ENCODE data around the gene STX2.
"Not testable (repeated sequence)": the region's sequence is repeated elsewhere in the genome, so short reads cannot be mapped to it uniquely, and the experiment has no call there.

STX2 gene

DNA sequence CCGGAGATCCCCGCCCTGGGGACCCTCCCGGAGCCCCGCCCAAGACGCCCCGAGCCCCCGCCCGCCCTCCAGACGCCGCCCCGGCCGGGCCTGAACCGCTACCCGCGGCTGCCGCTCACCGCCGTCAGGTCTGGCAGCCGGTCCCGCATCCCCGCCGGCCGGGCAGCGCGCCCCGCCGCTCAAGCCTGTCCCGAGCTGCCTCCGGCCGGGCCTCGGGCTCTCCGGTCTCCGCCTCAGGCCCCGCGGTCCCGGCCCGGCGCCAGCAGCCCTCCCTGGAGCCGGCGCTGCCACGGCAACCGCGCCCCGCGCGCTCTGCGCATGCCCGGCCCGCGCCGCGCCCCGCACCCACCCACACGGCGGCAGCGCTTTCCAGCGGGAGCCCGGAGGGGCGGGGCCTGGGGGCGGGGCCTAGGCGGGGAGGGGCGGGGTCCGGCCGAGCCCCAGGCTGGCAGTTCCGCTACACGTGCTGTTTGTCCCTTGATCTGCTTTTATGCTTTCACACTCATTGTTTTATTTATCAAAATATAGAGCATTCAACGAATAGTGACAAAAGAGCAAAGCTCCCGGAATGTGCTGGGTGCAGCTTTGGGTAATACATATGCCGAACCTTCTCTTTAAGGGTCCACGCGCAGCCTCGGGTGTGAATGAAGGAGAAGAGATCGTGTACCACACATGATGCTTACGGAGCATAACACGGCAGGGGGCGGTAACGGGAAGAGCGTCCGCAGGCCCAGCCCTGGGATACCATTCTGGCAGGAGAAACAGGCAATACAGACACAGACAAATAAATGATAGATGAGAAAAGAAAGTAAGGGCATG is at the start of gene STX2:
TSS of gene STX2 (minus strand) at position 300 of the 819 bp plus-strand sequence. CDS start at position 149, 151 bp downstream.
- intact Hi-C loops (cut with DNase I; ENCODE audit: low total_unique reads): no loop called here
- Histone ChIP-seq H3K27ac (peak within 1 kb of the TSS; percentile 83 to 85), H3K4me3 (peak within 1 kb of the TSS; percentile 96 to 100), H3K9me3 (no peaks in the 10 kb centered on the region), H3K36me3 (no peaks in the 10 kb centered on the region), H3K4me1 (peaks cover 0 to 16% (median 4%) of the 10 kb centered on the region in 4 donors), H3K27me3 (no peaks in the 10 kb centered on the region)
- peak; percentile 82 to 92 for DNase-seq
- TF ChIP-seq, protein P1, sequence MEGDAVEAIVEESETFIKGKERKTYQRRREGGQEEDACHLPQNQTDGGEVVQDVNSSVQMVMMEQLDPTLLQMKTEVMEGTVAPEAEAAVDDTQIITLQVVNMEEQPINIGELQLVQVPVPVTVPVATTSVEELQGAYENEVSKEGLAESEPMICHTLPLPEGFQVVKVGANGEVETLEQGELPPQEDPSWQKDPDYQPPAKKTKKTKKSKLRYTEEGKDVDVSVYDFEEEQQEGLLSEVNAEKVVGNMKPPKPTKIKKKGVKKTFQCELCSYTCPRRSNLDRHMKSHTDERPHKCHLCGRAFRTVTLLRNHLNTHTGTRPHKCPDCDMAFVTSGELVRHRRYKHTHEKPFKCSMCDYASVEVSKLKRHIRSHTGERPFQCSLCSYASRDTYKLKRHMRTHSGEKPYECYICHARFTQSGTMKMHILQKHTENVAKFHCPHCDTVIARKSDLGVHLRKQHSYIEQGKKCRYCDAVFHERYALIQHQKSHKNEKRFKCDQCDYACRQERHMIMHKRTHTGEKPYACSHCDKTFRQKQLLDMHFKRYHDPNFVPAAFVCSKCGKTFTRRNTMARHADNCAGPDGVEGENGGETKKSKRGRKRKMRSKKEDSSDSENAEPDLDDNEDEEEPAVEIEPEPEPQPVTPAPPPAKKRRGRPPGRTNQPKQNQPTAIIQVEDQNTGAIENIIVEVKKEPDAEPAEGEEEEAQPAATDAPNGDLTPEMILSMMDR (IDR thresholded peaks at IDR 0.05): peak in 1 of 2 experiments; percentile 7

DNA sequence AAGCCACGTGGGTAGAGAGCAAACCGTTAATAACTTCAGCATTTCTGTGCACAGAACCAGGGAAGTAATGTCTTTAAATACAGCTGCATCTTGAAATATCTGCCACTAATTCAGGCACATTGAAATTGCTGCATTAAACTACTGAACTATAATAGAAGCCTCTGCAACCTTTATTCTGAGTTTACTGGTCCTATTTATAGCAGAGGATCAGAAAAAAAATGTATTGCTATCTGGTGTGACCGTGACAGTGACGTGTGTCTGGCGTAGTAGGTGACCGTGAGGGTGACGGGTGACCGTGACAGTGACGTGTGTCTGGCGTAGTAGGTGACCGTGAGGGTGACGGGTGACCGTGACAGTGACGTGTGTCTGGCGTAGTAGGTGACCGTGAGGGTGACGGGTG is 48.1 kb upstream of the STX2 start:
- H3K4me3 ChIP-seq; H3K4me1 ChIP-seq; H3K9me3 ChIP-seq; DNase-seq; H3K27me3 ChIP-seq; intact Hi-C loops (cut with DNase I; ENCODE audit: low total_unique reads); H3K27ac ChIP-seq; H3K36me3 ChIP-seq: not testable (repeated sequence)

DNA sequence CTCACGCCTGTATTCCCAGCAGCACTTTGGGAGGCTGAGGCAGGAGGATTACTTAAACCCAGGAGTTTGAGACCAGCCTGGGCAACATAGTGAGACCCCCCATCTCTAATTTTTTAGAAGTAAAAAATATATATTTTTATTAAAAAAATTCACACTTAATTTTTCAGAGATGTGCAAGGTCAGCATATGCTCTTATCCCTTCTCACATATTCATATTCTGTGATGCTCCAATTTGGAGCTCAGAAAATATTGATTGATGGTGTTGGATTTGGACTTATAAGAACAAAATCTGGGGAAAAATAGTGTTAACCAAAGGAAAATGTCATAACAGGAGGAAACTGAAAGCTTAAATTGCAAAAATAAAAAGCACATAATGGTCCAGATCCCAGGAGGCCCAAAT is 42.5 kb upstream of the STX2 start:
- Histone ChIP-seq H3K27ac (no peak overlapping the region), H3K4me3 (no peak overlapping the region), H3K4me1 (no peaks in the 10 kb centered on the region), H3K27me3 (no peaks in the 10 kb centered on the region), H3K9me3 (no peaks in the 10 kb centered on the region), H3K36me3 (peaks cover 3 to 9% (median 4%) of the 10 kb centered on the region in 3 donors)
- TF ChIP-seq, protein P1 (IDR thresholded peaks at IDR 0.05): no peak
- no peak for DNase-seq
- intact Hi-C loops (cut with DNase I; ENCODE audit: low total_unique reads): no loop called here

GRCh38 chr12:130881046-130881445 is 42.0 kb upstream of the STX2 start:
- Histone ChIP-seq H3K4me1 (no peaks in the 10 kb centered on the region), H3K4me3 (no peak overlapping the region), H3K9me3 (no peaks in the 10 kb centered on the region), H3K27ac (no peak overlapping the region), H3K36me3 (peaks cover 8 to 14% (median 9%) of the 10 kb centered on the region in 3 donors), H3K27me3 (no peaks in the 10 kb centered on the region)
- intact Hi-C loops (cut with DNase I; ENCODE audit: low total_unique reads): no loop called here
- TF ChIP-seq, protein P1 (IDR thresholded peaks at IDR 0.05): no peak
- no peak for DNase-seq

- Histone ChIP-seq H3K27ac (no peak overlapping the region), H3K36me3 (peaks cover 14 to 20% (median 14%) of the 10 kb centered on the region in 3 donors), H3K4me1 (no peaks in the 10 kb centered on the region), H3K4me3 (no peak overlapping the region), H3K9me3 (no peaks in the 10 kb centered on the region), H3K27me3 (no peaks in the 10 kb centered on the region)
- intact Hi-C loops (cut with DNase I; ENCODE audit: low total_unique reads): no loop called here
- DNase-seq: no peak
- TF ChIP-seq, protein P1 (IDR thresholded peaks at IDR 0.05): no peak
These were observed 41.4 kb upstream of the STX2 start for GRCh38 chr12:130880411-130880885.

GRCh38 chr12:130879781-130880389 is 40.8 kb upstream of the STX2 start:
- H3K4me1 ChIP-seq: peaks cover 0 to 3% (median 0%) of the 10 kb centered on the region in 4 donors
- H3K9me3 ChIP-seq: no peaks in the 10 kb centered on the region
- peaks cover 19 to 26% (median 20%) of the 10 kb centered on the region in 3 donors for H3K36me3 ChIP-seq
- no peak overlapping the region for H3K4me3 ChIP-seq
- intact Hi-C loops (cut with DNase I; ENCODE audit: low total_unique reads): no loop called here
- no peak overlapping the region for H3K27ac ChIP-seq
- TF ChIP-seq, protein P1 (IDR thresholded peaks at IDR 0.05): no peak
- H3K27me3 ChIP-seq: no peaks in the 10 kb centered on the region
- no peak for DNase-seq

All from tibial artery (tissue), 4 donors.